Calu3 (cell line): ENCODE results near the gene TMEM204. TPM values are rescaled to one million over a fixed set of nuclear protein-coding genes. Genes with fewer than 3 reads are reported as not detected.

Experiments used
- BruUV-seq: library from RNA; stranded (reverse); fragments of 400-500 nt; replicated peaks from 2 replicates; lab custom pipeline; 2021; lab: Mats Ljungman, UMichigan
- CTCF ChIA-PET: fragments of 300-600 bp; sonication (Branson Sonifier 250); formaldehyde crosslinking; loops from one replicate; lab custom pipeline; 2022; ENCODE audit warnings: antibody characterized with exemption; lab: Charles Lee
- DNase-seq: peaks from one replicate; pipeline ENCODE4 v3.0.0; 2022
- H3K27ac Mint-ChIP-seq: one replicate; pipeline ENCODE4 v1.8.0; 2022; ENCODE audit warnings: mixed read lengths; ENCODE audit not compliant: unreplicated experiment
- H3K27me3 Mint-ChIP-seq: one replicate; pipeline ENCODE4 v1.8.0; 2022; ENCODE audit warnings: mixed read lengths; ENCODE audit not compliant: unreplicated experiment
- H3K36me3 Mint-ChIP-seq: one replicate; pipeline ENCODE4 v1.8.0; 2022; ENCODE audit warnings: mild to moderate bottlenecking, moderate library complexity, mixed read lengths; ENCODE audit not compliant: insufficient read depth, unreplicated experiment
- H3K4me1 Mint-ChIP-seq: one replicate; pipeline ENCODE4 v1.8.0; 2022; ENCODE audit warnings: mild to moderate bottlenecking, low read depth, mixed read lengths; ENCODE audit not compliant: unreplicated experiment
- H3K4me3 Mint-ChIP-seq: one replicate; pipeline ENCODE4 v1.8.0; 2022; ENCODE audit warnings: mild to moderate bottlenecking, low read depth, moderate library complexity, mixed read lengths; ENCODE audit not compliant: unreplicated experiment
- H3K9me3 Mint-ChIP-seq: one replicate; pipeline ENCODE4 v1.8.0; 2022; ENCODE audit warnings: low read depth, mixed read lengths; ENCODE audit not compliant: unreplicated experiment
- CTCF ChIP-seq: fragments of 200-600 bp; IDR thresholded peaks from one replicate; pipeline ENCODE4 v1.8.0; 2022; ENCODE audit warnings: antibody characterized with exemption; ENCODE audit not compliant: unreplicated experiment
- intact Hi-C: fragments of 100-400 bp; cut with micrococcal nuclease; formaldehyde crosslinking; loops from one replicate; pipeline ENCODE4 v1.10.0; 2022; ENCODE audit not compliant: unreplicated experiment
- total RNA-seq: library from RNA; stranded (reverse); gene quantifications from 2 replicates; pipeline ENCODE4 v1.2.3, GENCODE V29; 2022

The TMEM204 gene
- total RNA-seq, 1 experiment from 2014 or later = not detected

- BruUV-seq = no TSS peak
- no peaks in the 10 kb centered on the region for H3K9me3 Mint-ChIP-seq
- no peak overlapping the region for H3K27ac Mint-ChIP-seq
- CTCF ChIA-PET = interaction anchor here (0.6 kb wide), 1 partner anchor 1398 kb away, joined by 3 read pairs; no protein-coding TSS in a partner anchor
- no peak for TF ChIP-seq CTCF
- peaks cover 39% of the 10 kb centered on the region for H3K36me3 Mint-ChIP-seq
- DNase-seq = no peak
- peaks cover 7% of the 10 kb centered on the region for H3K4me1 Mint-ChIP-seq
- intact Hi-C loops = no loop called here
- H3K27me3 Mint-ChIP-seq = no peaks in the 10 kb centered on the region
- H3K4me3 Mint-ChIP-seq = peak overlapping the region; percentile 85
Measured at GRCh38 chr16:1494711-1495110, 38.8 kb upstream of the TMEM204 start.

GRCh38 chr16:1495211-1495888, 38.1 kb upstream of the TMEM204 start:
- H3K27ac Mint-ChIP-seq = no peak overlapping the region
- intact Hi-C loops = no loop called here
- H3K36me3 Mint-ChIP-seq = peaks cover 39% of the 10 kb centered on the region
- no TSS peak for BruUV-seq
- TF ChIP-seq CTCF = no peak
- no peaks in the 10 kb centered on the region for H3K27me3 Mint-ChIP-seq
- H3K9me3 Mint-ChIP-seq = no peaks in the 10 kb centered on the region
- no peak for DNase-seq
- peaks cover 7% of the 10 kb centered on the region for H3K4me1 Mint-ChIP-seq
- CTCF ChIA-PET = no interaction called here
- no peak overlapping the region for H3K4me3 Mint-ChIP-seq

- TF ChIP-seq CTCF = no peak
- intact Hi-C loops = no loop called here
- peaks cover 39% of the 10 kb centered on the region for H3K36me3 Mint-ChIP-seq
- CTCF ChIA-PET = no interaction called here
- no peak for DNase-seq
- no peaks in the 10 kb centered on the region for H3K9me3 Mint-ChIP-seq
- H3K27ac Mint-ChIP-seq = no peak overlapping the region
- H3K4me1 Mint-ChIP-seq = peaks cover 7% of the 10 kb centered on the region
- H3K27me3 Mint-ChIP-seq = no peaks in the 10 kb centered on the region
- no TSS peak for BruUV-seq
- H3K4me3 Mint-ChIP-seq = no peak overlapping the region
Measured at GRCh38 chr16:1495889-1496262, 37.6 kb upstream of the TMEM204 start.

GRCh38 chr16:1496464-1496863, 37.0 kb upstream of the TMEM204 start:
- no peak overlapping the region for H3K4me3 Mint-ChIP-seq
- CTCF ChIA-PET = no interaction called here
- peaks cover 7% of the 10 kb centered on the region for H3K4me1 Mint-ChIP-seq

More at GRCh38 chr16:1496464-1496863, 37.0 kb upstream of the TMEM204 start:
- TF ChIP-seq CTCF = no peak
- Mint-ChIP-seq H3K36me3 (peaks cover 42% of the 10 kb centered on the region), H3K27ac (no peak overlapping the region), H3K27me3 (no peaks in the 10 kb centered on the region), H3K9me3 (no peaks in the 10 kb centered on the region)
- intact Hi-C loops = no loop called here
- BruUV-seq = no TSS peak
- no peak for DNase-seq
